Activated B cell treated with CpG ODN at 0.5 μM for 24 hours (primary cell): ENCODE results near the gene NAPSA. TPM values are rescaled to one million over a fixed set of nuclear protein-coding genes. Genes with fewer than 3 reads are reported as not detected.
"Not testable (repeated sequence)": the region's sequence is repeated elsewhere in the genome, so short reads cannot be mapped to it uniquely, and the experiment has no call there.

Experiments
- ATAC-seq: fragments of 200-7000 bp; cut with Tn5 transposase; one replicate; pipeline ENCODE4 v1.10.0; 2021; ENCODE audit warnings: low read depth, mild to moderate bottlenecking, moderate library complexity
- CTCF ChIA-PET: fragments of 350-600 bp; sonication (Branson Sonifier 250); formaldehyde crosslinking; loops from one replicate; lab custom pipeline; 2021; ENCODE audit warnings: antibody characterized with exemption; lab: Charles Lee
- POLR2A ChIA-PET: fragments of 350-600 bp; sonication (Branson Sonifier 250); formaldehyde crosslinking; loops from one replicate; lab custom pipeline; 2021; ENCODE audit warnings: antibody characterized with exemption; lab: Charles Lee
- DNase-seq: peaks from one replicate; pipeline ENCODE4 v3.0.0; 2022
- H3K27ac Mint-ChIP-seq: one replicate; pipeline ENCODE4 v1.8.0; 2020; ENCODE audit warnings: mixed read lengths
- H3K27me3 Mint-ChIP-seq: one replicate; pipeline ENCODE4 v1.8.0; 2021; ENCODE audit warnings: mixed read lengths
- H3K36me3 Mint-ChIP-seq: one replicate; pipeline ENCODE4 v1.8.0; 2021; ENCODE audit warnings: low read depth, mixed read lengths
- H3K4me1 Mint-ChIP-seq: one replicate; pipeline ENCODE4 v1.8.0; 2021; ENCODE audit warnings: mixed read lengths
- H3K4me3 Mint-ChIP-seq: one replicate; pipeline ENCODE4 v1.8.0; 2020; ENCODE audit warnings: mild to moderate bottlenecking, mixed read lengths
- H3K9me3 Mint-ChIP-seq: one replicate; pipeline ENCODE4 v1.8.0; 2020; ENCODE audit warnings: mixed read lengths
- intact Hi-C: fragments of 100-400 bp; cut with micrococcal nuclease; formaldehyde crosslinking; loops from one replicate; pipeline ENCODE4 v1.15.1; 2024
- total RNA-seq: library from RNA; stranded (reverse); gene quantifications from 2 replicates; pipeline ENCODE4 v1.2.3, GENCODE V29; 2022
- TF ChIP-seq, protein P1 (sequence below): fragments of 200-600 bp; IDR thresholded peaks from one replicate; pipeline ENCODE4 v1.8.0; 2022; ENCODE audit warnings: antibody characterized with exemption, mild to moderate bottlenecking

NAPSA gene
- total RNA-seq, 1 donor from 2014 or later, result 2.4 TPM

- ATAC-seq, result peak; percentile 65
- peak overlapping the region; percentile 92 for H3K27ac Mint-ChIP-seq
- H3K4me3 Mint-ChIP-seq, result peak overlapping the region; percentile 81
- peaks cover 81% of the 10 kb centered on the region for H3K4me1 Mint-ChIP-seq
- H3K27me3 Mint-ChIP-seq, result no peaks in the 10 kb centered on the region
- CTCF ChIA-PET, result interaction anchor here (0.7 to 3.4 kb wide), 5 partner anchors 12 to 120 kb away, joined by 3 to 18 read pairs (median 3); partner anchors contain the start of gene KCNC3
- intact Hi-C loops, result loop anchor here (1.0 to 10.0 kb wide), 7 partner anchors 8 to 1006 kb away; partner anchors contain the start of genes CD37, CTU1, KCNC3 and NR1H2
- POLR2A ChIA-PET, result interaction anchor here (0.6 to 16.5 kb wide), 17 partner anchors 9 to 1261 kb away, joined by 3 to 408 read pairs (median 5); partner anchors contain the start of genes JOSD2, KCNC3, NAPSA and NR1H2
- no peak for DNase-seq
- TF ChIP-seq, protein P1, sequence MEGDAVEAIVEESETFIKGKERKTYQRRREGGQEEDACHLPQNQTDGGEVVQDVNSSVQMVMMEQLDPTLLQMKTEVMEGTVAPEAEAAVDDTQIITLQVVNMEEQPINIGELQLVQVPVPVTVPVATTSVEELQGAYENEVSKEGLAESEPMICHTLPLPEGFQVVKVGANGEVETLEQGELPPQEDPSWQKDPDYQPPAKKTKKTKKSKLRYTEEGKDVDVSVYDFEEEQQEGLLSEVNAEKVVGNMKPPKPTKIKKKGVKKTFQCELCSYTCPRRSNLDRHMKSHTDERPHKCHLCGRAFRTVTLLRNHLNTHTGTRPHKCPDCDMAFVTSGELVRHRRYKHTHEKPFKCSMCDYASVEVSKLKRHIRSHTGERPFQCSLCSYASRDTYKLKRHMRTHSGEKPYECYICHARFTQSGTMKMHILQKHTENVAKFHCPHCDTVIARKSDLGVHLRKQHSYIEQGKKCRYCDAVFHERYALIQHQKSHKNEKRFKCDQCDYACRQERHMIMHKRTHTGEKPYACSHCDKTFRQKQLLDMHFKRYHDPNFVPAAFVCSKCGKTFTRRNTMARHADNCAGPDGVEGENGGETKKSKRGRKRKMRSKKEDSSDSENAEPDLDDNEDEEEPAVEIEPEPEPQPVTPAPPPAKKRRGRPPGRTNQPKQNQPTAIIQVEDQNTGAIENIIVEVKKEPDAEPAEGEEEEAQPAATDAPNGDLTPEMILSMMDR, result no peak
- no peaks in the 10 kb centered on the region for H3K9me3 Mint-ChIP-seq
- H3K36me3 Mint-ChIP-seq, result peaks cover 59% of the 10 kb centered on the region
Observed at GRCh38 chr19:50341091-50341564, 24.3 kb downstream of the NAPSA start.

DNA sequence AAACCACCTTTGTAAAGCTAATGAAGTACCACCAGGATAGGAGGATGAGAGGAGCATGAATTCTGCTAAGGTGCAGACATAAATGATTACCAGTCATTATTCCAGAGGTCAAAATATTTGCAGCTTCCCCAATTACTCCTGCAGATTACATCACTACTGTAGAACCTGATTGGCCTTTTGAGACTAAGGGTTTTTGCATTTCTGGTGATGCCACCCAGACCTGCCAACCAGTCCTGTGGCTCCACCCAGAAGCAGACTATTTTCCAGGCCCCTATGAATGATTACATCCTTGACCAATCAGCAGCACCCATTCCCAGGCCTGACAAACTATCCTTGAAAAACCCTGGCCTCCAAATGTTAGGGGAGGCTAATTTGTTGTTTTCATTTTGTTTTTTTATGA is 25.1 kb downstream of the NAPSA start:
- Mint-ChIP-seq H3K36me3 (peaks cover 66% of the 10 kb centered on the region), H3K4me1 (peaks cover 81% of the 10 kb centered on the region), H3K27ac (peak overlapping the region; percentile 92), H3K27me3 (no peaks in the 10 kb centered on the region), H3K9me3 (no peaks in the 10 kb centered on the region), H3K4me3 (peak overlapping the region; percentile 81)
- intact Hi-C loops, result loop anchor here (2.0 to 10.0 kb wide), 5 partner anchors 16 to 1006 kb away; partner anchors contain the start of genes CD37, CTU1 and NR1H2
- ChIA-PET CTCF (interaction anchor here (0.7 to 3.4 kb wide), 6 partner anchors 12 to 121 kb away, joined by 3 to 18 read pairs (median 4); partner anchors contain the start of gene KCNC3), POLR2A (interaction anchor here (0.7 to 16.5 kb wide), 11 partner anchors 10 to 1262 kb away, joined by 3 to 408 read pairs (median 7); partner anchors contain the start of genes JOSD2, KCNC3, NAPSA and NR1H2)
- TF ChIP-seq, protein P1, result no peak
- no peak for ATAC-seq
- no peak for DNase-seq

- intact Hi-C loops, ATAC-seq, H3K27me3 Mint-ChIP-seq, DNase-seq, CTCF ChIA-PET, H3K9me3 Mint-ChIP-seq, H3K4me3 Mint-ChIP-seq: not testable (repeated sequence)
- Mint-ChIP-seq H3K36me3 (peaks cover 74% of the 10 kb centered on the region), H3K27ac (peak overlapping the region; percentile 56), H3K4me1 (peaks cover 88% of the 10 kb centered on the region)
- POLR2A ChIA-PET, result interaction anchor here (0.6 kb wide), 1 partner anchor 78 kb away, joined by 4 read pairs; no protein-coding TSS in a partner anchor
Observed at GRCh38 chr19:50337031-50337430, 28.4 kb downstream of the NAPSA start.

GRCh38 chr19:50334741-50335421 is 30.6 kb downstream of the NAPSA start:
- peak overlapping the region; percentile 91 for H3K27ac Mint-ChIP-seq
- no peak for ATAC-seq
- peaks cover 86% of the 10 kb centered on the region for H3K4me1 Mint-ChIP-seq
- H3K9me3 Mint-ChIP-seq, result no peaks in the 10 kb centered on the region
- H3K36me3 Mint-ChIP-seq, result peaks cover 62% of the 10 kb centered on the region
- intact Hi-C loops, result no loop called here
- ChIA-PET CTCF (interaction anchor here (1.1 to 2.3 kb wide), 3 partner anchors 9 to 126 kb away, joined by 3 to 16 read pairs (median 4); no protein-coding TSS in a partner anchor), POLR2A (interaction anchor here (0.6 to 10.6 kb wide), 13 partner anchors 9 to 470 kb away, joined by 3 to 408 read pairs (median 7); partner anchors contain the start of genes NR1H2 and SPIB)
- H3K27me3 Mint-ChIP-seq, result no peaks in the 10 kb centered on the region
- TF ChIP-seq, protein P1, result no peak
- H3K4me3 Mint-ChIP-seq, result peak overlapping the region; percentile 58
- DNase-seq, result no peak

GRCh38 chr19:50333737-50334617 is 31.5 kb downstream of the NAPSA start:
- intact Hi-C loops, result loop anchor here (1.0 kb wide), 1 partner anchor 7 kb away; no protein-coding TSS in a partner anchor
- ChIA-PET CTCF (interaction anchor here (1.3 to 2.3 kb wide), 2 partner anchors 24 to 127 kb away, joined by 3 to 16 read pairs; no protein-coding TSS in a partner anchor), POLR2A (interaction anchor here (0.7 to 10.6 kb wide), 16 partner anchors 9 to 471 kb away, joined by 3 to 408 read pairs (median 6); partner anchors contain the start of genes JOSD2, NR1H2, POLD1 and SPIB)
- DNase-seq, result peak; percentile 85
- H3K36me3 Mint-ChIP-seq, result peaks cover 57% of the 10 kb centered on the region
- H3K4me1 Mint-ChIP-seq, result peaks cover 86% of the 10 kb centered on the region
- ATAC-seq, result no peak
- TF ChIP-seq, protein P1, result no peak
- peak overlapping the region; percentile 91 for H3K27ac Mint-ChIP-seq
- H3K27me3 Mint-ChIP-seq, result no peaks in the 10 kb centered on the region
- peak overlapping the region; percentile 93 for H3K4me3 Mint-ChIP-seq
- peaks cover 3% of the 10 kb centered on the region for H3K9me3 Mint-ChIP-seq
